ENCODE measurements around the gene AK8.

AK8 gene

GRCh38 chr9:132789719-132790118 lies 88.4 kb downstream of the AK8 start:
- Histone ChIP-seq H3K79me2 (ENCODE audit: insufficient read depth, low read length) (no peaks in the 10 kb centered on the region), H3K27ac (ENCODE audit: low read depth, low read length, poor library complexity, severe bottlenecking) (no peak overlapping the region), H3K9me2 (ENCODE audit: low read depth, low read length) (no peaks in the 10 kb centered on the region), H3F3A (ENCODE audit: insufficient read depth, low read length) (no peaks in the 10 kb centered on the region), H3K4me1 (ENCODE audit: insufficient read depth, low read length, severe bottlenecking) (no peaks in the 10 kb centered on the region), H3K36me3 (ENCODE audit: insufficient read depth, low read length) (no peaks in the 10 kb centered on the region; the same call in 1 of the 2 replicates), H3K9me3 (ENCODE audit: low read length) (0 out of 2 replicates have a peak, but pooled peaks cover 5% of the 10 kb centered on the region), H3K4me2 (ENCODE audit: low read length) (no peak overlapping the region), H2AFZ (ENCODE audit: low read length) (no peak overlapping the region), H4K20me1 (ENCODE audit: insufficient read depth, low read length) (no peaks in the 10 kb centered on the region), H3K9ac (ENCODE audit: low read length) (no peak overlapping the region), H3K27me3 (ENCODE audit: insufficient read depth, low read length) (peaks cover 11% of the 10 kb centered on the region; the same call in 1 of the 2 replicates), H3K4me3 (ENCODE audit: low read depth, low read length, poor library complexity, severe bottlenecking) (no peak overlapping the region)
- TF ChIP-seq CTCF (IDR thresholded peaks at IDR 0.05; ENCODE audit: low read length) (no peak), EZH2 (IDR thresholded peaks at IDR 0.05; ENCODE audit: borderline replicate concordance, low read length) (no peak)

- Histone ChIP-seq H3F3A (ENCODE audit: insufficient read depth, low read length) (no peaks in the 10 kb centered on the region), H4K20me1 (ENCODE audit: insufficient read depth, low read length) (no peaks in the 10 kb centered on the region), H3K27ac (ENCODE audit: low read depth, low read length, poor library complexity, severe bottlenecking) (no peak overlapping the region), H3K27me3 (ENCODE audit: insufficient read depth, low read length) (peaks cover 11% of the 10 kb centered on the region; the same call in 1 of the 2 replicates), H3K4me1 (ENCODE audit: insufficient read depth, low read length, severe bottlenecking) (no peaks in the 10 kb centered on the region), H3K4me3 (ENCODE audit: low read depth, low read length, poor library complexity, severe bottlenecking) (no peak overlapping the region), H3K9ac (ENCODE audit: low read length) (no peak overlapping the region), H3K79me2 (ENCODE audit: insufficient read depth, low read length) (no peaks in the 10 kb centered on the region), H3K36me3 (ENCODE audit: insufficient read depth, low read length) (no peaks in the 10 kb centered on the region; the same call in 1 of the 2 replicates), H3K9me3 (ENCODE audit: low read length) (0 out of 2 replicates have a peak, but pooled peaks cover 5% of the 10 kb centered on the region), H3K9me2 (ENCODE audit: low read depth, low read length) (no peaks in the 10 kb centered on the region), H2AFZ (ENCODE audit: low read length) (no peak overlapping the region), H3K4me2 (ENCODE audit: low read length) (no peak overlapping the region)
- TF ChIP-seq CTCF (IDR thresholded peaks at IDR 0.05; ENCODE audit: low read length): no peak
- TF ChIP-seq EZH2 (IDR thresholded peaks at IDR 0.05; ENCODE audit: borderline replicate concordance, low read length): no peak
These were observed 89.7 kb downstream of the AK8 start for GRCh38 chr9:132788378-132788777.

GRCh38 chr9:132787748-132788159 lies 90.3 kb downstream of the AK8 start:
- Histone ChIP-seq H3K27me3 (ENCODE audit: insufficient read depth, low read length) (peaks cover 11% of the 10 kb centered on the region; the same call in 1 of the 2 replicates), H3K9me3 (ENCODE audit: low read length) (0 out of 2 replicates have a peak, but pooled peaks cover 5% of the 10 kb centered on the region), H4K20me1 (ENCODE audit: insufficient read depth, low read length) (no peaks in the 10 kb centered on the region), H3F3A (ENCODE audit: insufficient read depth, low read length) (no peaks in the 10 kb centered on the region), H2AFZ (ENCODE audit: low read length) (no peak overlapping the region), H3K4me3 (ENCODE audit: low read depth, low read length, poor library complexity, severe bottlenecking) (no peak overlapping the region), H3K4me1 (ENCODE audit: insufficient read depth, low read length, severe bottlenecking) (no peaks in the 10 kb centered on the region), H3K36me3 (ENCODE audit: insufficient read depth, low read length) (no peaks in the 10 kb centered on the region; the same call in 1 of the 2 replicates), H3K79me2 (ENCODE audit: insufficient read depth, low read length) (no peaks in the 10 kb centered on the region), H3K9me2 (ENCODE audit: low read depth, low read length) (no peaks in the 10 kb centered on the region), H3K9ac (ENCODE audit: low read length) (no peak overlapping the region), H3K27ac (ENCODE audit: low read depth, low read length, poor library complexity, severe bottlenecking) (no peak overlapping the region), H3K4me2 (ENCODE audit: low read length) (no peak overlapping the region)
- TF ChIP-seq CTCF (IDR thresholded peaks at IDR 0.05; ENCODE audit: low read length) (no peak), EZH2 (IDR thresholded peaks at IDR 0.05; ENCODE audit: borderline replicate concordance, low read length) (no peak)

Measured in OCI-LY1 (cell line).